GM19238 (cell line): ENCODE results near the gene TRIM40.
"Not testable (repeated sequence)": the region's sequence is repeated elsewhere in the genome, so short reads cannot be mapped to it uniquely, and the experiment has no call there.

Experiments used
- DNase-seq: peaks from one replicate; pipeline ENCODE4 v3.0.0; 2011; ENCODE audit warnings: low spot score; ENCODE audit not compliant: insufficient read length

The TRIM40 gene

DNA sequence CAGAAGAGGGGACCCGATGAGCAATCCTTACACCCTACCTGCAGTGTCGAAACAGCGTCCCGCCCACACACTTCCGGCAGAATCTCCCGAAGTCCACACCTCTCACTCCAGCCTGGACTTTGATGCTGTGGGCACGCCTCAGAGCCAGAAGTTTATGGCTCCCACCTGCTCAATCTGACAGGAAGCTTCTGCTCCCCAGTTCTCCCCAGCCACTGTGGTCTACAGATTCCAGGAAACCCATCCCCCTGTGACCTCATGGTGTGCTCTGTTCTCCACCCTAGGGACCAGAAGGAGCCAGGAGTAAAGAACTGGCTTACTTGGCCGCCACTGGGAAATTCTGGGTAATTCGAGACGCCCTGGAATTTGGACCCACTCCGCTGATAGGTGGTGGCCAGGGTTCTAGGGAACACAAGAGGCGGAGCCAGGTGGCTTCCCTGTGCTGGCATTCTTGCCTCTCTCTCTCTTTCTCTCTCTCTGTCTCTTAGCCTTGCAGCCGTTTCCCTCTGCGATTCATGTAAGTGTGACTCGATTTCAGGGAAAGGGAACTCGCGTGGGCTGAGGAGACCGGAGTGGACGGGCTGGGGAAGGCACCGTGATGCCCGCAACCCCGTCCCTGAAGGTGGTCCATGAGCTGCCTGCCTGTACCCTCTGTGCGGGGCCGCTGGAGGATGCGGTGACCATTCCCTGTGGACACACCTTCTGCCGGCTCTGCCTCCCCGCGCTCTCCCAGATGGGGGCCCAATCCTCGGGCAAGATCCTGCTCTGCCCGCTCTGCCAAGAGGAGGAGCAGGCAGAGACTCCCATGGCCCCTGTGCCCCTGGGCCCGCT, 27.4 kb downstream of the TRIM40 start, which contains the start of gene TRIM15:
Gene TRIM15, plus strand, starts transcription at position 457 of the 828 bp plus-strand sequence. Its CDS starts 139 bp downstream, at position 596.
- no peak for DNase-seq

DNA sequence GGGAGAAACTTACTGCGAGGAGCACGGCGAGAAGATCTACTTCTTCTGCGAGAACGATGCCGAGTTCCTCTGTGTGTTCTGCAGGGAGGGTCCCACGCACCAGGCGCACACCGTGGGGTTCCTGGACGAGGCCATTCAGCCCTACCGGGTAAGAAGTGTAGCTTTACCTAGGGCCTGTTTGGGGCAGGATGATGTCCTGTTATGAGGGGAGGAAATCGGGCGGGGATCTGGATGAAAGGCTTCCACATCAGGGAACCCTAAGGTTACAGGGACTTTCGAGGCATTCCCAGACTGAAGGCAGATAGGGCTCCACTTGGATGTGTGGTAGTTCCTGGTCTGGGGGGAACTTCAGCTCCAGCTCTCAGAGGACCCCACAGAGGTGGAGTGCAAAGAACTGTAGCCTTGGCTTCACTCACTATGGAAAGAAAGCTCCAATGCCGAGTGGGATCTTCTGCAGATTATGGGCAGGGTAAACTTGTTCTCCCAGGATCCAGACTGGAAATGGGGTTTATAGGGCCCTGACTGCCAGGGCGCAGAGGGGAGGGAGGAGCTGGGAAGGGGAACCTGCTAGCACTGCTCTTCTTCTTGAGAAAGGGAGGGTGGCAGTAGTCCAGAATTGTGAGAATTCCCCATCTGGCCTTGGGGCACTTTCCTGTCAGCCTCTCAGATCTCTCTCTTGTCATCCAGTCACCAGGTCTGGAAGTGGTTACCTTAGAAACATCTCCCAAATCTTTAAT, 28.1 kb downstream of the TRIM40 start:
- DNase-seq = no peak

DNA sequence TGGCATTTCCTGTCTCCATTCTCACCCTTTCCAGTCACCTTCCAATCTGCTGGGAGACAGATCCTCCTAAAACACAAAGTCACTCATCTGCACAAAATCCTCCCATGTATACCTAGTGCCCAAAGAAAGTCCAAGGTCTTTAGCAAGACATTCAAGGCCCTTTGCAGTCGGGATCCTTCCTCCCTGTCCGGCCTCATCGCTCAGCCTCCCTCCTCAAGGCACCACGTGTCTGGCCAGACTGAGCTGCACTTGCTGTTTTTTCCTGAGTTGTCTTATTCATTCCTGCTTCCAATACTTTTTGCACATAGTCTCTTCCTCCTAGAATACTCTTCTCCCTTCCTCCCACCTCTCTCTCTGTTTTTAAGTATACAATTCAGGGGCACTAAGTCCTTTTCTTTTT, 28.8 kb downstream of the TRIM40 start:
- DNase-seq = no peak

DNA sequence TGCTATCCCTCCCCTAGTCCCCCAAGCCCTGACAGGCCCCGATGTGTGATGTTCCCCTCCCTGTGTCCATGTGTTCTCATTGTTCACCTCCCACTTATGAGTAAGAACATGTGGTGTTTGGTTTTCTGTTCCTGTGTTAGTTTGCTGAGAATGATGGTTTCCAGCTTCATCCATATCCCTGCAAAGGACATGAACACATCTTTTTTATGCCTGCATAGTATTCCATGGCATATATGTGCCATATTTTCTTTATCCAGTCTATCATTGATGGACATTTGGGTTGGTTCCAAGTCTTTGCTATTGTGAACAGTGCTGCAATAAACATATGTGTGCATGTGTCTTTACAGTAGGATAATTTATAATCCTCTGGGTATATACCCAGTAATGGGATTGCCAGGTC, 29.3 kb downstream of the TRIM40 start:
- DNase-seq = not testable (repeated sequence)

DNA sequence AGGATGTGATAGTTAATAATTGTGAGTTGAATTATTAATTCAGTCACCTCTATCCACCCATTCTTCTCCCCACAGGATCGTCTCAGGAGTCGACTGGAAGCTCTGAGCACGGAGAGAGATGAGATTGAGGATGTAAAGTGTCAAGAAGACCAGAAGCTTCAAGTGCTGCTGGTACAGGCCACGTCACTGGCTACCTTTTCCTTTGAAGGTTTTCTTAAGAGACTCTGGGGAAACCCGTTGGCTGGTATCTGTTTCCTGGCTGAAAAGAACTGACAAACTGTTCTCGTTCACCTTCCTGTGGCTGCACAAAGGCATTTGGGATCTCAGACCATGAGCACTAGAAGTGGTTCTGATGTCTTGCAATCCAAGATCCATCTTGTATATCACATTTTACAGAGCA, 31.2 kb downstream of the TRIM40 start:
- no peak for DNase-seq

DNA sequence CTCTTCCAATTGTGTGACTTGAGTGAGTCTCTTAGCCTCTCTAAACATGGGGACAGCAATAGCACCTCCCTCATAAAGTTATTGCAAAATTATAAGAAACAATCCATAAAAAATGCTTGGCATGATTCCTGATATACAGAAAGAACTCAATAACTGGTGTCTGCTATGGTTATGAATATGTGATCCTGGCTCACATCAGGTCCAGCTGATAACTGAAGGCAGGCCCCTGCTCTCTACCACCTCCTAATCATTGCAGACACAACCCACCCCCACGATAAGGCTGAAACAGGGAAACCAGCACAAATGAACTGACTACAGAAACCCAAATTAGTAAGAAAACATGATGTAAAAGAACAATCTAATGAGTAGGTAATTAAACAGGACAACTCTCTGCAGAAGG, 32.8 kb downstream of the TRIM40 start:
- no peak for DNase-seq

DNA sequence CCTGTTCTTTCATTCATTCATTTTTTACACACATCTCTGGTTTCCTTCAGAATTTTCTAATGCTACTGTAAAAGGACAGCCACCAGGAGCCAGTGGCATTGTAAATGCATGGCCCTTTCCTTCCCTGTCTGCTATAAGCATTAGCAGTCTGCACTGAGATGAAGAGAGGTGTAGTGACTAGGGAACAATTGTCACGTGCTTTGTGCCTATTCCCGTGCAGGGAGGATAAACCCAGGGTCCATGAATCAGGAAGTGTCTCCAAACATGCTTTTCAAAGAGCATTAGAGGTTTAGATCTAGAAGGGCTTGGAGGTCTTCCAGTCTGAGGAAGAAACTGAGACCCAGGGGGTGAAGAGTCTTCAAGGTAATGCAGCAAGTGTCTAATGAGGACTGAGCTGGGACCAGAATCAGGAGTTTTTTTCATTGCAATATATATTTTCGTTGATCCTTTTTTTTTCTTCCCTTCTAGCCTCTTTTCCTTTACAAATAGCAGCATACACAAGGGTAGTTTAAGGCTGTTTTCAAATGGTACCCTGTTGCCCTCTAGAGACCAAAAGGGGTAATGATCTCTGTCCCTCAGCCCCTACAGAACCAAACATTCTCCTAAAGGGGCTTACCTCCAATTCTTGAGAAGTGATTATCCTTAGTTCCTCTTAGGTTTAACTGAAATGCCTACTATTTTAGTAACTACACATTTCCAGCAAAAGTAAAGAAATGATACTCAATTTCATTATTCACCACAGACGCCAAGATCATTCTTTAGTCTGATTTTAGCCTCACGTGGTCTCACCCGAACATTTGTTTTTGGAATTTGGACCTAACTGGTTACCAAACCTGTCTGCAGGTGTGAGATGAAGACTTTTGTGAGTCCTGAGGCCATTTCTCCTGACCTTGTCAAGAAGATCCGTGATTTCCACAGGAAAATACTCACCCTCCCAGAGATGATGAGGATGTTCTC, 34.0 kb downstream of the TRIM40 start:
- DNase-seq = no peak

DNA sequence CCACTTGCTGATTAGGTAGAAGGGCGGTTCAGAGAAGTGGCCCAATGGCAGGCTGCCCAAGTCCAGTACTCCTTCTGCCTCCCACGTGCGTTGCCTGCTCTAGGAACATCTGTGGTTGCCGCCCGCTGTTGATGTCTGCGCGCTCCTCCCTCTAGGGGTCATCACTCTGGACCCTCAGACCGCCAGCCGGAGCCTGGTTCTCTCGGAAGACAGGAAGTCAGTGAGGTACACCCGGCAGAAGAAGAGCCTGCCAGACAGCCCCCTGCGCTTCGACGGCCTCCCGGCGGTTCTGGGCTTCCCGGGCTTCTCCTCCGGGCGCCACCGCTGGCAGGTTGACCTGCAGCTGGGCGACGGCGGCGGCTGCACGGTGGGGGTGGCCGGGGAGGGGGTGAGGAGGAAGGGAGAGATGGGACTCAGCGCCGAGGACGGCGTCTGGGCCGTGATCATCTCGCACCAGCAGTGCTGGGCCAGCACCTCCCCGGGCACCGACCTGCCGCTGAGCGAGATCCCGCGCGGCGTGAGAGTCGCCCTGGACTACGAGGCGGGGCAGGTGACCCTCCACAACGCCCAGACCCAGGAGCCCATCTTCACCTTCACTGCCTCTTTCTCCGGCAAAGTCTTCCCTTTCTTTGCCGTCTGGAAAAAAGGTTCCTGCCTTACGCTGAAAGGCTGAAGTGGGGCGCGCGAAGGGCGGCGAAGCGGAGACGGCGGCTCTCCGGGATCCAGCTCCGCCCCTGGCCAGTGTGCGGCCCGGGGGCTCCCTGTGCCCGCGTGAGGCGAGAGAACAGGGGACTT, 35.9 kb downstream of the TRIM40 start:
- DNase-seq = no peak

DNA sequence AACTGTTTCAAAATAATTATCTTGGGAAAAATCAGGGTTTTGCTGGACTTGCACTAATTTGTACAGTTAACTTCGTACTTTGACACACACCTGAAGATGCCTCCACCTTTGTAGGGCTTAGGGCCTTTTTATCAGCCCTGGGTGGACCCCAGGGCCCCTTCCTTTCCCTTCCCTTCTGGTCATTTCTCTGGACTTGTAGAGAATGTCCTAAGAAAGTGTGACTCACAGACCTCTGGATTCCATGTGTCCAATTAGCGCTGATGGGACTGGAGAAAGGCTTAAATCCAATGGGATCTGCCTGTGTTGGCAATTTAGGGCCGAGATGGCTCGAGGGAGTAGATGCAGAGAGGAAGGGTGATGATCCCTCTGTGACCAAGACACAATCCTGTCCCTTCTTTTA, 36.7 kb downstream of the TRIM40 start:
- no peak for DNase-seq

DNA sequence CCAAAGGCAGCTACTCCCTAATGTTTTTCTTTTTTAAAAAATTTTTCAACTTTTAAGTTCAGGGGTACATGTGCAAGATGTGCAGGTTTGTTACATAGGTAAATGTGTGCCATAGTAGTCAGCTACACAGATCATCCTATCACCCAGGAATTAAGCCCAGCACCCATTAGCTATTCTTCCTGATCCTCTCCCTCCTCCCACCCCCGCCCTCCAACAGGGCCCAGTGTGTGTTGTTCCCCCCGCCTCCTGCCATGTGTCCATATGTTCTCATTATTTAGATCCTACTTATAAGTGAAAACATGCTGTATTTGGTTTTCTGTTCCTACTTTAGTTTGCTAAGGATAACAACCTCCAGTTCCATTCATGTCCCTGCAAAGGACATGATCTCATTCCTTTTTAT, 39.8 kb downstream of the TRIM40 start:
- no peak for DNase-seq

DNA sequence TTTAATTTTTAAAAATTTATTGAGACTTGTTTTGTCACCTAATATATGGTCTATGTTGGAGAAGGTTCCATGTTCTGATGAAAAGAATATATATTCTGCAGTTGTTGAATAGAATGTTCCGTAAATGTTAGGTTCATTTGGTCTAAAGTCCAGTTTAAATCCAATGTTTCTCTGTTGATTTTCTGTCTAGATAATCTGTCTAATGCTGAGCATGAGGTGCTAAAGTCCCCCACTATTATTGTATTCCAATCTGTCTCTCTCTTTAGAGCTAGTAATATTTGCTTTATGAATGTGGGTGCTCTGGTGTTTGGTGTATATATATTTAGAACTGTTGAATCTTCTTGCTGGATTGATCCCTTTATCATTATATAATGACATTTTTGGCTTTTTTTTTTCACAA, 42.9 kb downstream of the TRIM40 start:
- no peak for DNase-seq

DNA sequence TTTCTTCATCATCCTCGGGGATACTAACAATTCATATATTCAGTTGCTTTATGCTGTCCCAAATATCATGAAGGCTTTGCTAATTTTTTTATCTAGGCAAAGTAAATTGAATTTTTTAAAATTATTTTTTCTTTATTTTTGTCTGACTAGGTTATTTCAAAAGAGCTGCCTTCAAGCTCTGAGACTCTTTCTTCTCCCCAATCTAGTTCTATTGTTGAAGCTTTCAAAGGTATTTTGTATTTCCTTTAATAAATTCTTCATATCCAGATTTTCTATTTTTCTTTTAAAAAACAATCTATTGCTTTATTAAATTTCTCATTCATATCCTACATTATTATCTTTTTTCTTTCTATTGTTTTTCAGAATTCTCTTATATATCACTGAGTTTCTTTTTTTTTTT, 44.2 kb downstream of the TRIM40 start:
- DNase-seq = no peak

DNA sequence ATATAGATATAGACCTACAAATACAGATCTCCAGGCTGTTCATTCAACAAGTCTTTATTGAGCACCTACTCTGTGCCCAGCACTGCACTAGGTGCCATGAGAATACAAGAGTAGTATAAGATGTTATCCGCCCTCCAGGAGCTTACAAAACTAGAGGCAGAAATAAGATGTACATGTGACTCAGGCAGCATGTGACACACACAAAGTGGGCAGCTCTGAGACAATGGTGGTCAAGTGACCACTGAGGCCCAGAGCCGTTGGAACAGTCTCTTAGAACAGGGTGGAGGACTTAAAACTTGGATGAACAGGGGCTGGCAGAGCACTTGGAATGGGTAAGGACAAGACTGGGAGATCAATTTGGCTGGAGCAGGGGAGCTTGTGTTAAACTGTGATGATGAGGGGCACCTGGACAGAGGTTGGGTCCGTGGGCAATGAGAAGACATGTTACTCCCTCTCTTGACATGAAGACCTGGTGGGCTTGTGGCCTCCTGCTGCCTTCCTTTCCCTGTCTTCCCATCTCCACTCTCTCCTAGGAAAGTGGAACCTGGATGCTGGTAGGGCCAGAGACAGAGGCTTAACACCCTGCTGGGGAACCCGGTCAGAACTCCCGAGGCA, 48.6 kb downstream of the TRIM40 start:
- no peak for DNase-seq

DNA sequence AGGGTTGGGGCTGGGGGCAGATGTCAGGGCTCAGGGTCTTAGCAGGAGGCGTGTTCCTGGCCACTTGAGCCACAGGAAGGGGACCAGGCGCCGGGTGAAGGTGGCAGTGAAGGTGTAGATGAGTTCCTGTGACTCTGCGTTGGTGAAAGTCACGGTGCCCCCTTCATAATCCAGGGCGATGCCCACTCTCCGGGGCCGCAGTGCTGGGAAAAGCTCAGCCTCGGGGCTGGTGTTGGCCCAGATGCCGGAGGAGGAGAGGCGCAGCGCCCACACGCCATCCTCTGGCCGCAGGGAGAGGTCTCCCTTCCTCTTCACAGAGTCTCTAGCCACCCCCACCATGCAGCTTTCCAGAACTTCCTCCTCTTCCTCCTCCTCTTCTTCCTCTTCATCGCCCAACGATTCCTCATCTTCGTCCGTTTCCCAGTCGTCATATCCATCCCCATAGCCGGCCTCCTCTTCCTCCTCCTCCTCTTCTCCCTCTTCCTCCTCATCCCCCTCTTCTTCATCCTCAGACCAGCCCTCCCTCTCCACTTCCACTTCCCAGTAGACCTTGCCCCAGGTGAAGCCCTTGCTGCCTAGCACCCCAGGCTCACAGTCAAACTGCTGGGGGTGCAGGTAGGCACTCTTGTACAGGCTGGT, 50.0 kb downstream of the TRIM40 start:
- DNase-seq = no peak

DNA sequence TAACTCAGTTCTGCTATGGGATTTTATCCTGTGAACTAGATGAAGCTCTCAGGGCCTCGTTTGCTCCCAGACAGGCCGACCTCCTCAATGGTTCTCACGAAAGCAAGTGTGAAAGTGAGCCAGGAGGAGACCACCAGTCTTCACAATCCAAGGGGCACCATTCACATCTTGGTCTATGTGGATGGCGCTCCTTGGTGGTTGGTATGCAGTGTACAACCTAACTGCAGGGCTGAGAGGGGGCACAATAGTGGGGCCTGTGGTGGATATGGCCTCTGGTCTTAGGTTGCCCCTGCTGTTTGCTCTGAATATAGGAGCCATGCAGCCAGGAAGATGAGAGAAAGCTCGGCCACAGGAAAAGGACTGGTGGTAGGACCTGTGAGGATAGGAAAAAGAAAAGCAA, 52.6 kb downstream of the TRIM40 start:
- DNase-seq = no peak

DNA sequence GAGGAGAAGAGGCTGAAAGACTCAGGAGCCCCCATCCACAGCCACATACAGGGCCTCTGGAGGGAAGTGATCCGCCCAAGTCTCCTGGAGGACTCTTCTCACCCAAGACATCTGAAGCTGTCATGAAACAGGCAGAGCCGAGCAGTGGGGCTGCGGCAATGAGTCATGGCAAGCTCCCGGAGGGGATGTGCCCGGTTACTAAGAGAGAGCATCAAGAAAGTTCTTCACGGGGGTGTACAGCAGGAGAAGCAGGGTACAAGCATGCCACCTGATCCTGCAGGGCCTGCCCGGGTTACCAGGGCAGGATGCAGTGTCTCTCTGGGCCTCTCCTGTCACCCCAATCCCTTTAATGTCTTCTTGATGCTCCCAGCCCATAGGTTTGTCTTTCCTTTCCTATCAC, 56.1 kb downstream of the TRIM40 start:
- no peak for DNase-seq

DNA sequence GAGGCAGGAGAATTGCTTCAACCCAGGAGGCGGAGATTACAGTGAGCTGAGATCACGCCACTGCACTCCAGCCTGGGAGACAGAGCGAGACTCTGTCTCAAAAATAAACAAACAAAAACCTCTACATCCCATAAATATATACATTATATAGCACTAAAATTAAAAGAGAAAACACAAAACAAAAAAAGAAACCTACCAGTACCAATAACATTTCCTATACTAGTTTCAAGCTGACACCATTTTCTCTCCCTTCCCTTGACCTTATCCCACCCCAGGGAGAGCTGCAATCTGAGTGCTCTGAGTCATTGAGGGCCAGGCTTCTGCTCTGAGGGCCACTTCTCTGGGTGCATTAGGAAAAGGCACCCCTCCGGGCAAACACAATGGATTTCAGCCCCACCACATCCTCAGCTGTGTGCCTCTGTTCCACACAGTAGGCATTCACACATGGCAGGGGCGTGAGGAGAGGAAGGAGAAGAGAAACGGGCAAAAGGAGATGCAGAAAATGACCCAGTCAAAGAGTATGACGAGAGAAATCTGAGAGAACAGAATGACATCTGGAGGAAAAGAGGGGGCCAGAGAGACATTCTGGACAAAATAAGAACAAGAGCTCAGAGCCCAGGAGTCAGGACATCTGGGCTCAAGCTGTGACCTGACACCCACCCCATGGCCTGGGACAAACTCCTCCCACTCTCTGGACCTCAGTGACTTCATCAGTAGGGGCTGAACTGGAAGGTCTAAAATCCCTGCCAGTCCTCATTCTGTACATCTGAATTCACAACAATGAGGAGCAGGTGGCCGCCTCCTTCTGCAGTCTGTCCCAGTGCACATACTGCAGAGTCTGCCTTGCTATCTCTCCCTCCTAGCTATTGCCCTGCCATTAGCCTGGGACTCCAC, 59.1 kb downstream of the TRIM40 start:
- no peak for DNase-seq

DNA sequence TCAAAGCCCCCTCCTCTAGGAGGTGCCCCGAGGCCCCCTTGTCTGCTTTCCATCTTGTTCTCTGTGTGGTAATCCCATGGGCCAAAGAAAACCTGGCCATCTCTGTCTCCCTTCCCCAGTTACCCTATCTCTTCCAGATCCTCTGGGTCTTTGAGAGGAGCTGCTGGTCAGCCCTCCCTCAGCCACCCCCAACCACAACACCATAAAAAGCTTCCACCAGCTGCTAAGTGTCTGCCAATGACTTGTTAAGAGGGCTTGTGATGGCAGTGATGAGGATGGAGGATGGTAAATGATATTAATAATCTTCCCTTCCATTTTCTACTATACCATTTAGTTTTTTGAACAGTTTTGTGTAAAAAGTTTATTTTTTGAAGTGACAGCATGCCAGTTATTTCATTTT, 60.0 kb downstream of the TRIM40 start:
- no peak for DNase-seq

DNA sequence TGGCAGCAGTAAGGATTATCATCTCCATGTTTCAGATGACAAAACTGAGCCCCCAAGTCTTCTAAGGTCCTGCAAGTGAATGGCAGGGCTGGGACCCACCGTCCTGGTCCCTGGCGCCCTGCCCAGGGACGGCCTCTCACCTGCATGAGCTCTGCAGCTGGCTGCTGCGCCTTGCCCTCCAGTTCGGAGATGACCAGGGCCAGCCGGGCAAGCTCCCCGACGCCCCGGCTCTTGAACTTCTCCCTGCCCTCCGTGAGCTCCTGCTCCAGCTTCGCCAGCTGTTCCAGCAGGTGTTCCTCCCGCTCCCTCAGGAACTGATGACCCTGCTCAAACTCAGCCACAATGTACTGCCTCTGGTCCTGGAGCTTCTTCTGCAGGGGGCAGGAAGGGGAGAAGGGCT, 60.4 kb downstream of the TRIM40 start:
- DNase-seq = no peak
